Psoas muscle (tissue), 8 donors: Measurements from ENCODE around the gene SDSL. TPM values are rescaled to one million over a fixed set of nuclear protein-coding genes. Genes with fewer than 3 reads are reported as not detected.

Source experiments
- ATAC-seq, 4 donors: fragments of 200-7000 bp; cut with Tn5 transposase; one replicate each; pipeline ENCODE4 v1.9.1; 2020; ENCODE audit warnings: moderate library complexity in 3 of 4, mild to moderate bottlenecking in 2 of 4
- DNase-seq, 2 donors: peaks; one replicate each; pipeline ENCODE4 v3.0.0-alpha.2; 2020
- H3K27ac ChIP-seq: fragments of 200-600 bp; one replicate; pipeline ENCODE4 v1.8.0; 2022
- H3K27me3 ChIP-seq, 3 donors: fragments of 200-600 bp in 1 of 3; one replicate each; pipeline versions ENCODE4 v1.6.1 to v1.8.0; 2013 to 2022; ENCODE audit warnings: low read length in 2 of 3, mild to moderate bottlenecking in 2 of 3, moderate library complexity in 1 of 3; ENCODE audit not compliant: insufficient read depth in 3 of 3
- H3K36me3 ChIP-seq, 2 donors: fragments of 200-600 bp in 1 of 2; one replicate each; pipeline versions ENCODE4 v1.6.1 to v1.8.0; 2013 to 2022; ENCODE audit warnings: low read depth in 1 of 2, mild to moderate bottlenecking in 1 of 2, moderate library complexity in 1 of 2; ENCODE audit not compliant: insufficient read depth in 1 of 2
- H3K4me1 ChIP-seq: fragments of 200-600 bp; one replicate; pipeline ENCODE4 v1.8.0; 2022
- H3K4me3 ChIP-seq: fragments of 200-600 bp; one replicate; pipeline ENCODE4 v1.8.0; 2022; ENCODE audit warnings: mild to moderate bottlenecking
- H3K9me3 ChIP-seq: fragments of 200-600 bp; one replicate; pipeline ENCODE4 v1.8.0; 2022
- CTCF ChIP-seq: fragments of 200-600 bp; IDR thresholded peaks from one replicate; pipeline ENCODE4 v1.8.0; 2022; ENCODE audit warnings: antibody characterized with exemption
- WGBS, 3 donors: extraction: QIAGEN DNeasy Blood & Tissue Kit; methylation state at CpG; one replicate each; pipeline versions ENCODE4 v1.1.6 to v1.1.7; 2013; 5-methylcytosine and 5-hydroxymethylcytosine counted together
- intact Hi-C, 2 donors: fragments of 100-400 bp; cut with DNase I; formaldehyde crosslinking; loops; one replicate each; pipeline versions ENCODE4 v1.11.0 to v1.14.2; 2022
- polyA plus RNA-seq, 3 donors: library from polyadenylated mRNA; stranded (reverse); fragments of 200-250 nt; gene quantifications; one replicate each; pipeline ENCODE4 v1.2.3, GENCODE V29; 2013
- total RNA-seq, 4 donors: library from RNA; stranded (reverse); fragmentation: NEBNext Ultra II Directional in 2 of 4; extraction: Animal tissue kit (Norgen Biotek cat#: 25700) in 2 of 4; gene quantifications; one replicate each; pipeline versions ENCODE4 v1.2.1 to v1.2.4, GENCODE V29; 2021 to 2023
- donor health status: healthy with polysubstance abuse.
- donor health status: DM: no; HTN: no; CAD: no; lungs with moderate emphysema.
- donor health status: Bipolar disorder and iron deficiency.
- donor health status: healthy.
- donor health status: DM: yes; HTN: yes; CAD: no.
- donor health status: DM: no; HTN: no; CAD: no.
- donor health status: DM: no; HTN: no; CAD: no.
- donor health status: DM: yes; HTN: yes; CAD: no.

The SDSL gene
- total and polyA plus RNA-seq, 7 donors: 0.48 to 6.0 (median 0.97) TPM

- Histone ChIP-seq H3K9me3 (no peaks in the 10 kb centered on the region), H3K36me3 (no peaks in the 10 kb centered on the region), H3K4me1 (peaks cover 12% of the 10 kb centered on the region), H3K27me3 (peaks cover 0 to 64% (median 17%) of the 10 kb centered on the region in 3 donors), H3K4me3 (no peak overlapping the region), H3K27ac (no peak overlapping the region)
- no peak for DNase-seq
- WGBS, 3 donors: 32 to 35% (median 32%) methylated on average over 4 of the region's 4 CpGs
- no peak for TF ChIP-seq CTCF
- ATAC-seq: no peak
- intact Hi-C loops: loop anchor here in 1 of 2 donors (5.0 kb wide), 1 partner anchor 452 kb away; no protein-coding TSS in a partner anchor
Observed at GRCh38 chr12:113459981-113460380, 37.8 kb downstream of the SDSL start.

- intact Hi-C loops: loop anchor here (2.0 to 5.0 kb wide), 2 partner anchors 399 to 451 kb away; no protein-coding TSS in a partner anchor
- Histone ChIP-seq H3K9me3 (no peaks in the 10 kb centered on the region), H3K27me3 (peaks cover under 1 to 80% (median 29%) of the 10 kb centered on the region in 3 donors), H3K36me3 (no peaks in the 10 kb centered on the region), H3K4me1 (peaks cover 17% of the 10 kb centered on the region), H3K27ac (no peak overlapping the region), H3K4me3 (no peak overlapping the region)
- no peak for TF ChIP-seq CTCF
- WGBS, 3 donors: 25 to 42% (median 37%) methylated on average over 5 of the region's 5 CpGs
- no peak for ATAC-seq
- no peak for DNase-seq
Observed at GRCh38 chr12:113461666-113462065, 39.5 kb downstream of the SDSL start.

GRCh38 chr12:113462117-113462774, 40.1 kb downstream of the SDSL start:
- peak; percentile 72 for TF ChIP-seq CTCF
- DNase-seq: peak; percentile 81 to 86
- Histone ChIP-seq H3K4me3 (peak overlapping the region; percentile 41), H3K27me3 (peaks cover 2 to 86% (median 33%) of the 10 kb centered on the region in 3 donors), H3K9me3 (no peaks in the 10 kb centered on the region), H3K36me3 (no peaks in the 10 kb centered on the region), H3K27ac (no peak overlapping the region), H3K4me1 (peaks cover 17% of the 10 kb centered on the region)
- intact Hi-C loops: loop anchor here (2.0 to 5.0 kb wide), 2 partner anchors 399 to 450 kb away; no protein-coding TSS in a partner anchor
- peak; percentile 69 to 83 (median 80) for ATAC-seq
- 11 to 12% (median 12%) methylated on average over 23 to 25 of the region's 25 CpGs for WGBS, 3 donors

- Histone ChIP-seq H3K36me3 (no peaks in the 10 kb centered on the region), H3K4me1 (peaks cover 17% of the 10 kb centered on the region), H3K27me3 (peaks cover 2 to 91% (median 41%) of the 10 kb centered on the region in 3 donors), H3K27ac (no peak overlapping the region), H3K4me3 (peak overlapping the region; percentile 41), H3K9me3 (no peaks in the 10 kb centered on the region)
- DNase-seq (no peak), ATAC-seq (no peak)
- TF ChIP-seq CTCF: no peak
- 1 to 2% (median 1%) methylated on average over 75 to 91 of the region's 91 CpGs for WGBS, 3 donors
- intact Hi-C loops: loop anchor here (2.0 to 5.0 kb wide), 2 partner anchors 398 to 449 kb away; no protein-coding TSS in a partner anchor
Observed at GRCh38 chr12:113462998-113463745, 41.0 kb downstream of the SDSL start.
